GM18526 (cell line): Measurements from ENCODE around the gene PSMF1.

ENCODE experiments used
- POLR2A ChIP-seq: IDR thresholded peaks from 3 replicates; pipeline ENCODE4 v1.6.1; 2011; ENCODE audit not compliant: insufficient read length; ENCODE audit errors: extremely low read depth

PSMF1 gene

DNA sequence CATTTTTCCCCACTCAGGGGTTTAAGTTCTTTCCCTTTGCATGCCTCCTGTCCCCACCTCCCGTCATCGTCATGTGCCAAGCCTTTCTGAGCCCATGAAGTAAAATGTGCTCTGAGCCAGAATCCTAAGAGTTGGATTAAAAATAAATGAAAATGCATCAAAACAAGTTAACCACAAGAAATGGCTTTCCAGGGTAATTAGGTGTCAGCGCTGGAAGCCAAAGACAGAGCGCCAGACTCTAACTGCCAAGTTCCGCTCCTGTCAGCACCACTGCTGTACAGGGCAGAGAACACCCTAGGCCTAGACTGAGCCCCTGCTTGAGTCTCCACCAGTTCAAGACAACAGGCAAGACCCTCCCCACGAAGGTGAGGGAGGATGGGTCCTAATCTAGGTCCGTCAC lies 79.4 kb downstream of the PSMF1 start:
- TF ChIP-seq POLR2A, result no peak

DNA sequence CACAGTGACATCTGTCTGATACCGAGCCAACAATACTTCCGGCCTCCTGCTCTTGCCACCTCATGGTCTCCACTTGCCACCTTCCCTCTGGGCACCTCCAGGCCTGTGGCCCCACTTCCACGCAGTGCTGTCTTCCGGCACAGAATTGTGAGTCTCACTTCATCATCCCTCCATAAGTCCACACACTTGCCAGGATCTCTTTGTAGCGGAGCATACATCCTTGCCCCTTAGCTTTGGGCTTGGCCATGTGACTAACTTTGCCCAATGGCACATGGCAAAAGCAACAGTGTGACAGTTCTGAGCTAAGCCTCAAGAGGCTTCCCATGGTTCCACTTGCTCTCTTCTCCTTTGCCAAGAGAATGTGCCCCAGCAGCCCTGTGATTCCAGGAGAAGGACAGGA lies 80.3 kb downstream of the PSMF1 start:
- no peak for TF ChIP-seq POLR2A

DNA sequence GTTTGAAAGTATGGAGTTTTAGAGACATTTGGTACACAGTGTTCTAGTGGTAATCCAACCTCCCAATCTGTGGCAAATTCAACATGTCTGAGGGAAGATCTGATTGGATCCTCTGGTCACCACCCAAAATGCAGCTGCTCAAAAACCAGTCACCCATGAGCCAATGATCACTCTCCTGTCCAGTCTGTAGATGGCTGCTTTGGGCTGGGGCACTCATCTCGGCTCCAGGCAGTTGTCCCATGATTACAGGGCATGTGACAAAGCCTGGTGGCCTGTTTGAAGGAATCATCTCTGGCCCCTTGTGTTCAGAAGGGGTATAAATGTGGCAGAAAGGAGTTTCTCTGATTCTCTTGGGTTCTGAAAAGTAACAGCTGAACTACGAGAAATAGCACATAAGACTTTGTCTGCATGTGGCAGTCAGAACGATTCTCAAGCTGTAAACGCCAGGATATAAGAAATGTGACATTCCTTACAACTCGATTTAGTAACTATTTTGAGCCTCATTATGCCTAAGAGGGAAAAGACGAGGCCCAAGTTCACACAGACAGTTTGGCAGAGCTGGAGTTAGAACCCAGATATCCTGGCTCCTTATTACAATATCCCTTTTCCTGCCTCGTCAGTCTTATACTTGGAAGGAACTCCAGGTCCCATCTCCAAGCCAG lies 80.9 kb downstream of the PSMF1 start:
- no peak for TF ChIP-seq POLR2A

DNA sequence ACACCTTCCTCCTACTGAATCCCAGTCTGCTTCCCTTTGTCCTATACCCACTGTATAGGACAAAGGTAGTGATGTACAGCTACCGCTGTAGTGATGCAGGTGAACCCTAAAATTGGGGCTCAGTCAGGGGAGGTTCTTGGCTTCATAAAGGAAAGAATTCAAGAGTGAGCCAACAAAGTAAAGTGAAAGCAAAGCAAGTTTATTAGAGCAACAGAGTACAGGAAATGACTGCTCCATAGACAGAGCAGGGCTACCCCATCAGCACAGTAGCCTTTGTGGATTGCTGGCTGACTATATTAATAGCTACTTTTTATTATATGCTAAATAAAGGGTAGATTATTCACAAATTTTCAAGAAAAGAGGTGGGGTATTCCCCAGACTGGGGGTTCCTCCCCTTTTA lies 81.6 kb downstream of the PSMF1 start:
- TF ChIP-seq POLR2A, result no peak

DNA sequence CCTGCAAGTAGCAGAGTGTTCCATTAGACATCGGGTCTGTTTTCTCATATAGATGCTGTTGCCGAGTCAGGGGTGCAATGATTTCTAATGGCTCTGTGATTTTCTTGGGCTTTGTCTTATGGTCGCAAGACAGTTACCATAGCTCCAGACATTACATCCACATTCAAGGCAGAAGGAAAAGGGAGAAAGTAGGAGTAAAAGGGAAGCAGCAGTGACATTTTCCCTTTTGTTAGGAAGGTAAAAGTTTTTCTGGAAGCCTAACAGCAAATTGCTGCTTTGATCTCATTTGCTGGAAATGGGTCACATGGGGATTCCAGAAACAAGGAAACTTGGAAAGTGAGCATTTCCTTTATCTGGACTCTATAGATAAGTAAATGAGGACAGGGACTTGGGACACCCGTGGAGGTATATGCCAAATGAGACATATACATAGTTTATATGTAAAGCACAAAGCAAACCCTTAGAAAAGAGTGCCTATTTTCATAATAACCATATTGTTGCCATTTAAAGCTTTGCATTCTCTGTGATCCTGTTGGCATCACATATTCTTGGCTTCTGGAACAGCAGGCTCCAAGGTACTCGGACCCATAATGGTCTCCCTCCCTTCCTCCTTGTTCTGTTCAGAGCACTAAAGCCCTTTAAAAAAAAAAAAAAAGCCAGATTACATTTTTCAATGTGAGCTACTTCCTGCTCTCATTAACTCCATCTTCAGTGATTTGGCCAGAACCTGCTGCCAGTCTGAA lies 84.5 kb downstream of the PSMF1 start, which contains the start of gene C20orf202:
TSS of gene C20orf202 (plus strand) at position 693 of the 743 bp plus-strand sequence. CDS start 132 bp downstream, outside the sequence.
- TF ChIP-seq POLR2A, result no peak

DNA sequence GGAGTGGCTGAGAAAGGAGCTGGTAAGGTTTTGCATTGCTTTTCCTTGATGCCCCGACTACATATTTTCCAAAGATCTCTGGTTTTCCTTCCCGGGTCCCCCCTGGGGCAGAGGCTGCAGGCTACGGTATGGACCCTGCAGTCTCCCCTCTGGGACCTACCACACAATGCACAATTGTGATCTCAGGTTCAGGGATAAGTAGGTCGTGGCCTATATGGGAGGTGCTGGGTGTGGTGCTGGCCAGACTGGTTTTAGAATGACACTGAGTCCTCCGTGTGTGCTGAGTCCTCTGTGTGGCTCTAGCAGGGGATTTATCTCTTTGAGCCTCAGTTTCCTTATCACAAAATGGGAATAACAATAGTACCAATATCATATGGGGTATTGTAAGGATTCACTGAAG lies 85.2 kb downstream of the PSMF1 start:
- no peak for TF ChIP-seq POLR2A

DNA sequence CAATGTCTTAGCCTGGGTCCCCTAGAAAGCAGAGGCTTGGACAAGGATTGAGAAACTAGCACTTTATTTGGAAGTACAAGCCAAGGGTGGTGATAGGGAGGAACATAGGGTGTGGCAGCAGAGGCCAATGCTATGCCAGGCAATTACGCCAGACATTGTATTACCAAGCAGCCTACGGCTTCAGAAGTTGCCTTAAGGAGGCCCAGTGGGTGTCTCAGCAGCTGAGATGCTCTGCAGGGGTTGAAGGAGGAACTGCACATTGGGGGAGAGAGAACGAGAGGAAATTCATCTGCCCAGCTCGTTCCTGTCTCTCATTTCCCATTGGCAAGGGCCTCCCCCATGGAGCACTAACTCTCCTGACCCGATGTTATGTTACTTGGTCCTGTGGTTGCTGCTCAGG lies 85.7 kb downstream of the PSMF1 start:
- no peak for TF ChIP-seq POLR2A

DNA sequence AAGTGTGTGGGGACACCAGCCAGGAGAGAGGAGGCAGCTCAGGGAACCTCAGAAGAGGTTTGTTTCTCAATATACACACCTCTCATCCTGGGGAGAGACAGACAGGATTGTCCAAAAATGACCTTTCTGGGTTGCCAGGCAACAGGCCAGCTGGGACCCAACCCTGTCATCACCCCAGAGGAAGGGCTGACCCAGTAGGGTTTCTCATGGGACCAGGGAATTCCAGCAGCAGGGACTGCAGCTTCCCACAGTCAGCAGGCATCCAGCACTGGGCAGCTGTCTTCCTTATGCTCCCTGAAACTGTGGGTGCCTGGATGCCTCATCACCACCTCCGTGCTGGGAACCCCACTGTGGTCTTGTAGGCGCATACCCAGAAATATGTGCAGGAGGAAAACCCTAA lies 86.2 kb downstream of the PSMF1 start:
- TF ChIP-seq POLR2A, result no peak

DNA sequence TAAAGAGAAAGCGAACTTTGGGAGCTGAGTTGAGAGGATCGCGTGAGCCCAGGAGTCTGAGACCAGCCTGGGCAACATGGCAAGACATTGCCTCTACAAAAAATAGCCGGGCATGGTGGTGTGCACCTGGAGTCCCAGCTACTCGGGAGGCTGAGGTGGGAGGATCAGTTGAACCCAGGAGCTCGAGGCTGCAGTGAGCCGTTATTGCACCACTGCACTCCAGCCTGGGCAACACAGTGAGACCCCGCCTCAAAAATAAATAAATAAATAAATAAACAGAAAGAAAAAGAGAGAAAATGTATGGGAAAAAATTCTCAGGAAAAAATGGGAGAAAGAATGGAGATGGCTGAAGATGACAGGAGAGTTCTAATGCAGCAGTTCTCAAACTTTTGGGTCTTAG lies 87.4 kb downstream of the PSMF1 start:
- TF ChIP-seq POLR2A, result no peak

DNA sequence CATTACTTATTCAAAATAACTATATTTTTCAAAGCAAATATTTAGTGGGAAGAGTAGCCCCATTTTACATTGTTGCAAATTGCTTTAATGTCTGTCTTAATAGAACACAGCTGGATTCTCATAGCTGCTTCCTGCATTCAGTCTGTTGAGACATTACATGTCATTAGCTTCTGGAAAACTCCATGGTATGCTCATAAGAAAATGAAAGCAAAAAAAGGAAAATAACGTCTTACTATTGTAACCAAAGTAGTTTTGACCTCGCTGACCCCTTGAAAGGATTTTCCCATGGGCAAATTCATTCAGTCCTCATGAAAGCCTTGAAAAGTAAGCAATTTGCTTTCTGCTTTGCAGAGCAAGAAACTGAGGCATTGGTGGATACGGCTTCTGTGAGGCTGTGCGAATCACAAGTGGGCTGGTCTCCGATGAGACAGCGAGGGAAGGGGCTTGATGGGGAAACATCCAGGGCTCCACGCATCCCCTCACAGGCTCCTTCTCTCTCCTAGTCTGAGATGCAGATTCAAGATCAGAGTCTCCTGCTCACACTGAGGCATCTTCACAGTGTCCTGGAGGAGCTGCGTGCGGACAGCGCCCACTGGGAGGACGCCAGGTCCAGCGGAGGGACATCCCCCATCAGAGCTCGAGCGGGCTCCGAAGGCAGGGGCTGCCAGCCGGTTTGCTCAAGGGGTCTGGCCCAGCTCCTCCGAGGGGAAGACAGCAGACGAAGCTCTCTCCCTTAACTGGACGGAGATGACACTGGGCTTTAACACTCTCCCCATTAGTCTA lies 88.2 kb downstream of the PSMF1 start:
- TF ChIP-seq POLR2A, result no peak

DNA sequence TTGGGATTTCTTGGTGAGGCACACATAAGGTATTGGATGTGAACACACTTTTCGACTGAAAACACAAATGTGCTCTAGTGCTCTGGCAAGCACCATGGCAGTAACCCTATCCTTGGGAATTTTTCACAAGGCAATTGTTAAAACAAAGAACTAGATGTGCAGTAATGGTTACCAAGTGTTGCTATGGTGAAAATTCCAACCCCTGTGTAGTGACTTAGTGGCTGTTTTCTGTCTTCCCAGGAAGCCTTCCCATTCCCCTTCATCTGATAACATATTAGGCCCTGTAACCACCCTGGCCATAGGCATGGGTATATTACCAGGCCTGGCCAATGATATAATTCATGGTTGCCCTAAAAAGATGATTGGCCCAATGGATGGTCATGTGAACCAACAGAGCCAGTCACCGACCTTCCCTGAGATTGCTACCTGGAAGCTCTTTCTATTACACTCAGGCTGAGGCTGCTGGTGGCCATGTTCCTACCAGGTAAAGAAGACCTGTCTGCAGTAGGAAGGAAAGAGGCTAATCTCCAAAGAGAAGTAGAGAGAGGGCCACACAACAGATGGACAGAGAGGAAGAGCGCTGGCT lies 89.0 kb downstream of the PSMF1 start:
- no peak for TF ChIP-seq POLR2A

DNA sequence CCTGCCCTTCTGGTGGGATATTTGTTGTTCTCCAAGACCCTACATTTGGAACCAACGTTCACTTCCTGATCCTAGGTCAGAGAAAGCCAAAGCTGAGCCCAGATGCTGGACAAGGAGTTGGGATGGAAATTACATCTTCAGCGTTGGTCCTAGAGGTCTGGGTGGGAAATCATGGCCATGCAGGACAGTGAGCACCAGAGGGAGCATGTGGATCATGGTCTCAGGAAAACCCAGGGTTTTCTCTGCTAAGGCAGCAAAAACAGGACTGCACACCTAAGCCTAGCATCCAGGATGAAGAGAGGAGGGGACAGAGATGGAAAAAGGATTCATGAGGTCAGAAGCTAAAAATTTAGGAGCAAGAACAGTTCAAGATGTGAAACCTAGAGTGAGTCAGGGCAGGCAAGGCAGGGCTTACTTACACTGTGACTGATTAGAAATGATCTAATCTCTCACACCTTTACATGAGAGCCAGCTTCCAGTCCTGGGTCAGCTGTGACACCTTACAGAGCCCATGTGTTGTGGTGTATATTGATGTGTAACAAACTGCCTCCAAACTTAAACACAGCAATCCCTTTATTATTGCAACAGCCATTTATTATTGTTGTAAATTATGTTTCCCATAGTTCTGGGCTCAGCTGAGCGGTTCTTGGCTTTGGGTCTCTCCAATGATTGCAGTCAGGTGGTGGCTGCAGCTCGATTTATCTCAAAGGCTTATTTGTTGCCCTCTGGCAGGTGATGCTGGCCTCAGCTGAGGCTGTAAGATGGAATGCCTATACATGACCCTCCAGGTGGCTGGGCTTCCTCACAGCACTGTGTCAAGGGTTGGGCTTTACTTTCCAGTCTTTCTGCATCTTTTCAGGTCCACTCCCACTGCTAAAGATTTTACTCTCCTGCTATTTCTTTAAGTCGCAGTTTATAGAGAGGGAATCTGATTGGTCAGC lies 91.3 kb downstream of the PSMF1 start:
- no peak for TF ChIP-seq POLR2A

DNA sequence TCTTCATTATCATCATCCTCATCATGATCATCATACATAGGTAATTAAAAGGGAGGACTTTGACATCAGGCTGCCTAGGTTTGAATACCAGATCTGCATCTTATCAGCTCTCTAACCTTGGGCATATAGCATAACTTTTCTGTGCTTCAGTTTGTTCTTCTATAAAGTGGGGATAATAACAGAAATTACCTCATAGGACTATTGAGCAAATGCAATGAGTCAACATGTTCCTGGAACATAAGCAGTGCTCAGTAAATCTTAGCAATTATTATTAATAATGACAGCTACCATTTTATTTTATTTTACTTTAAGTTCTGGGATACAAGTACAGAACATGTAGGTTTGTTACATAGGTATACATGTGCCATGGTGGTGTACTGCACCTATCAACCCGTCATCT lies 92.1 kb downstream of the PSMF1 start:
- no peak for TF ChIP-seq POLR2A

DNA sequence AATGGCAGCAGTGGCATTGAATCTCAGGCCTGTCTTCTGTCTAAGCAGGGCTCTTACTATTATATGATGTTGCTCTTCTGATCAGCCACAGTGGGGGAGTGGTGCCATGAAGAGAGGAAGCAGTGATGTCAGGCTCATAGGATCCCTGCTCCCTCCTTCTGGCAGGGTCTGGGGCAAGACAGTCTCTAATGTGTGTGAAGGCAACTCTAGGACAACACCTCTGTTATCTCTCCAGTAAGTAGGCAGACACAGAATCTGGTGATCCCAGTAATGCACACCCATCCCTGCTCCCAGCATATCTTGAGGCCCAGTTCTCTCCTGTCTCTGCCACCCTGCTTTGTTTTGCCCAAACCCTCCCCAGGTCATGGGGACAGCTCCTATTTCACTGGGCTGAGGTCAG lies 93.6 kb downstream of the PSMF1 start:
- no peak for TF ChIP-seq POLR2A

DNA sequence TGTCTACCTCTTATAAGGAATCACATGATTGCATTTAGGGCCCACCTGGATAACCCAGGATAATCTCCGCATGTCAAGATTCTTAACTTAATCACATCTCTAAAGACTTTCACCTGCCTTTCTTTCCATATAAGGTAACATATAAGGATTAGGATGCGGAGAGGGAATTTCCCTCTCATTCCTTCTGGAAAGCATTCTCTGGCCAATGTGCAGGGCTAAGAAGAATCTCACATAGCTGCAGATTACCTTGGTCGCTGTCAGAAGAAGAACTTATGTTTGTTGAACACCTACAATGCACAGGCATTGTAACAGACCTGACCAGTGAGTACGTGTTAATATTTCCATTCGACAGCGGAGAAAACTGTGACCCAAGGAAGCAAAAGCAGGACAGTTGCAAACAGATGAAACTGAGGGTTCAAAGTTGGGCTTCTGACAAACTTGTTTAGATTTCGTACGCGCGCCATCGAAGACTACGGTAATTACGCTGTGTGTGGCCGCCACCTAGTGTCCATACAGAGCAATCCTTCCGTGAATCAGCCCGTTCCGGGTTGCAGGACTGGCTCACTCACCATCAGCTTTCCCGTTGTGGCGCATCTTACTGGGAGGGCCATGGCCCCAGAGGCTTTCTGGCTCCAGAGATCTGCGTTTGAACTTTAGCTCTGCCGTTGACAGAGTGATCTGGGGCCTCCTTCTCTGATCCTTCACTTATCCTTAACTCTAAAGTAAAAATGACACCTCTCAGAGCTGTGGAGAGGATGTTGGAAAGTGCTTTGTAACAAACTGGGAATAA lies 94.4 kb downstream of the PSMF1 start:
- no peak for TF ChIP-seq POLR2A
